Fibroblast of skin of back (primary cell): Measurements from ENCODE around the gene GIT2.

Experiments used
- DNase-seq: peaks from one replicate; pipeline ENCODE4 v3.0.0-alpha.2; 2013

The GIT2 gene

GRCh38 chr12:109968801-109969200 is 27.4 kb downstream of the GIT2 start:
- no peak for DNase-seq

GRCh38 chr12:109968032-109968420 is 28.1 kb downstream of the GIT2 start:
- DNase-seq = no peak

GRCh38 chr12:109967383-109968031 is 28.7 kb downstream of the GIT2 start:
- DNase-seq = no peak

DNA sequence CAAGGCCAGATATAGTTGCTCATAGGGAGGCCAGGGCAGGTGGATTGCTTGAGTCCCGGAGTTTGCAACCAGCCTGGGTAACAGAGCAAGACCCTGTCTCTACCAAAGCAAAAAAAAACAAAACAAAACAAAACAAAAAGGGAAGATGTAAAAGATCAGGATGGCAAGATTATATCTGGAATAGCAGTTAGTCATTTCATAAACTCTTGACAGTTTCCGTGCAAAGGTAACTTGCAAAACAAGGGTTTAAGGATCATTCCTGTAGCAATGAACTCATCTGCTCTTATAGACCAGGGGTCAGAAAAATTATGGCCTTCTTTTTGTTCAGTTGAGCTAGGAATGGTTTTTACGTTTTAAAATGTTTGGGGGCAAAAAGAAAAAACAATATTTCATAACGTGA is 29.6 kb downstream of the GIT2 start:
- no peak for DNase-seq

- no peak for DNase-seq
These were observed 32.3 kb downstream of the GIT2 start for GRCh38 chr12:109963743-109964429.

DNA sequence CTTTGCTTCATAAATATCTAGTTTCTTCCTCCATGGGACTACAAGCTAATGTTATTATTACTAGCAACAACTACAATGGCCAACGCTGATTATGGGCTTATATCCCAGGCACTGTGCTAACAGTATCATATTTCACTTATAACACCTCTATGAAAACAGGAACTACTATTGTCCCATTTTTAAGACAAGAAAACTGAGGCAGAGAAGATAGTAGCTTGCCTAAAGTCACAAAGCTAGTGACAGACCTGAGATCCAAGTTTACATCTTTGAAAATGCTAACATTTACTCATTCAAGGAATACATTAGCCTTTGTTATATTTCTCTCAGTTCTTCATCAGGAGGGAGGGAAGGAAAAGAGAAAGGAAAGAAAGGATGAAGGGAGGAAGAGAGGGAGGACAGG is 32.8 kb downstream of the GIT2 start:
- DNase-seq = no peak

DNA sequence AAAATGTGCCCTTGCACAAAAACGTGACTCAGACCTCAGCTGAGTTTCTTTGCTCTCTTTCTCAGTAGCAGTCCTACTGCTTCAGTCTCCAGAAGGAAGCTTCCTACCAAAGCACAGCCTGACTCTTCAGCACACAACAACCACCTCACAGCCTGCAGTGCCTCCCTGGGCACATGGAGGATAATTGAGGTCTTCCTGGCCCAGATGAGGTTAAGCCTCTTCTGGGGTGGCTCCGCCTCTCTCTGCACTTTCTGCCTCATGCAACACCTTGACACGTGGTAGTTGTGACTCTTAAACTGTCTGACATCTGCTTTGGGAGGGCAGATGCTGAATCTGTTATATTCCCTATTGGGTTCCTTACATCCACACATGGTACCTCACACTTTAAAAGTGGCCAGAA is 33.8 kb downstream of the GIT2 start:
- DNase-seq = no peak

GRCh38 chr12:109961612-109962011 is 34.6 kb downstream of the GIT2 start:
- no peak for DNase-seq

- no peak for DNase-seq
These were observed 35.0 kb downstream of the GIT2 start for GRCh38 chr12:109961201-109961600.

GRCh38 chr12:109959411-109960093 is 36.6 kb downstream of the GIT2 start:
- DNase-seq = no peak

GRCh38 chr12:109958374-109958773 is 37.8 kb downstream of the GIT2 start:
- no peak for DNase-seq

- DNase-seq = no peak
These were observed 42.5 kb downstream of the GIT2 start for GRCh38 chr12:109953656-109954055.

DNA sequence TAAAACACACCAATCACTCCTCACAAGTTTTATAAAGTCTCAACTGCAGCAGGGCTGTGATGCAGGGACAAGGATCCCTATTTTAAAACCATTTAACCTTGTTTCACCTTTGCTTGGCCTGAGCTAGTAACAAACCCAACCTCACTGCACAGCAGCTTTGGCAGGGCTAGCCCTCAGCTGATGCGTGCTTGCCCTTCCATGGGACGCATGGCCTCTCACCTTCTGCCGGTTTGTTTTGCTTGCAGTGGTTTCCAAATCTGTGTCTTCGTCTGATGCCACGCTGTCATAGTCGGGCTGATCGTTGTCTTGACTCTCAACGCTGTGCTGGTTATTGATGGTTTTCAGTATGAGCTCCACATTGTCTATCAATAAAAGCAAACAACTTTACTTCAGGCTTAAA is 43.3 kb downstream of the GIT2 start:
- no peak for DNase-seq

- DNase-seq = peak; percentile 8
These were observed 43.9 kb downstream of the GIT2 start for GRCh38 chr12:109952160-109952858.

- peak; percentile 63 for DNase-seq
These were observed 44.4 kb downstream of the GIT2 start for GRCh38 chr12:109951751-109952150.

DNA sequence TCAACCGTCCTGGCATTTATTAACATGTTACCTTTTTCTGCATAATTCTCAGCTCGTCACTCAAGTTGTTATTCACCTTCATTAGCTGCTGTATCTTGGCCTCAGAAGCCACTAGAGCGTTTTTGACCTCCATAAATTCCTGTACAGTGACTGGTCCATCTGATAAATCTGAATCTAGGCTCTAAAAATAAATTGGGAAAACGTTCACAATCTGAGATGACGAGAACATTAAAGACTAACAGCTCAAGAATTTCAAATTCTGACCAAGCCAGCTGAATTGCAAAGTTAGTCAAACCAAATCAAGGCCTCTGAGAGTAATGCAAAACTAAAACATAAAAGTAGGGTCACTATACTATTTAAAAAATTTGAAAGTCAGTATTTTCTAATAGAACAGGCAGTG is 45.0 kb downstream of the GIT2 start:
- peak; percentile 95 for DNase-seq

- DNase-seq = no peak
These were observed 45.5 kb downstream of the GIT2 start for GRCh38 chr12:109950625-109951024.

GRCh38 chr12:109949089-109949488 is 47.1 kb downstream of the GIT2 start:
- DNase-seq = peak; percentile 54

DNA sequence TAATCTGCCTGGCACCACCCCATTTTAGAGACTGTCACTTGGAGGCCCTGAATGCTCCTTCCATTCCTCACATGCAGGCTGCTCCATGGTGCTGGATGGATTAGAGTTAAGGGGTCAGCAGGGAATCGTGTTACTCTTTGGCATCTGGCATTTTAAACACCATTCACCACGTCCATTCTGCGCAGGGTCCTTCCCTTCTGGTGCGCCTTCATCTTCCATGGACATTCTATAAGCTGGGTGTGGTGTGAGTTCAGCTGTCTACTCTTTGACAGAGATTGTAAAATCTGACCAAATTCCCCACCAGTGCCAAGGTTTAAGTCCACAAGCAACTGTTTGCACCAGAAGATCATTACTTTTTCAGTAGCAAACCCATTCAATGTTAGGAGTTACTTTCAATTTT is 47.8 kb downstream of the GIT2 start:
- DNase-seq = no peak

DNA sequence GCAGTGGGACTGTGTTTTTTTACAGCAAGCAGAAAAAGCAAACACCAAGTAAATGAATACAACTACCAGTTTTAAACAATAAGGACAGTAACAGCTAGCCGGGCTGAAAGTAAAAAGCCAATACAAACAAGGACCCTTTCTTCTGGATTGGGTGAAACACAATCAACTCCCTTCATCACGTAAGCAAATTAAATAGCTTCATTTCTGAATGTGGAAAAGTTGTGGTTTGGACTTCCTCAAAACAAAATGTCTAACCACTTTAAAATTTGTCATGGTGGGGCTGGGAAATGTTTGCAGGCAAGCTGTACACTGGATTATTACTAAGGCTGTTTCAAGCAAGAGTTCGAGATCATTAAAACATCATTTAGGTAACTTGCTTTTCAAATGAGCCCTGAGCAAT is 48.6 kb downstream of the GIT2 start:
- DNase-seq = peak; percentile 67

DNA sequence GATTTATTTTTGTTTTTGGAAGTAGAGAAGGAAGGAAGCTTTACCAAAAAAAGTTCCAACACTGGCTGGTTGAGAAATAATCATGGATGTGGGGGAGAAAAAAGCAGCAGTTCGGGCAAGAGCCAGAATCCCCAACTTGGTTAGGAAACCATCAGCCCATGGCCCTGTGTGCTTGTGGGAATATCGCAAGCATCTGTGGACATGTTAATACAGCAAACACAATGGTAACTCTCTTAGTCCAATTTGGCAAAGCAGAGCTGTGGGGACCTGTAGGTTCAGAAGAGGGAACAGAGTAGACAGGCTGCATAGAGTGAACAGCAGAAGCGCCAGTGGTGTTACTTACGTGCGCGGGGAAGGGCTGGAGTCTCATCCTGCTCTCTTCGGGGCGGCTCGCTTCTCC is 49.3 kb downstream of the GIT2 start:
- DNase-seq = no peak

- DNase-seq = peak; percentile 59
These were observed 49.7 kb downstream of the GIT2 start for GRCh38 chr12:109946505-109946904.
